ENCODE results near the gene CALCOCO1. TPM values are rescaled to one million over a fixed set of nuclear protein-coding genes. Genes with fewer than 3 reads are reported as not detected.

CALCOCO1 gene
- total and polyA plus RNA-seq, 2 of the 8 experiments (the other 6 are each of a cell fraction or from before 2014, with no cell fraction given) = 20.3 to 39.3 TPM

DNA sequence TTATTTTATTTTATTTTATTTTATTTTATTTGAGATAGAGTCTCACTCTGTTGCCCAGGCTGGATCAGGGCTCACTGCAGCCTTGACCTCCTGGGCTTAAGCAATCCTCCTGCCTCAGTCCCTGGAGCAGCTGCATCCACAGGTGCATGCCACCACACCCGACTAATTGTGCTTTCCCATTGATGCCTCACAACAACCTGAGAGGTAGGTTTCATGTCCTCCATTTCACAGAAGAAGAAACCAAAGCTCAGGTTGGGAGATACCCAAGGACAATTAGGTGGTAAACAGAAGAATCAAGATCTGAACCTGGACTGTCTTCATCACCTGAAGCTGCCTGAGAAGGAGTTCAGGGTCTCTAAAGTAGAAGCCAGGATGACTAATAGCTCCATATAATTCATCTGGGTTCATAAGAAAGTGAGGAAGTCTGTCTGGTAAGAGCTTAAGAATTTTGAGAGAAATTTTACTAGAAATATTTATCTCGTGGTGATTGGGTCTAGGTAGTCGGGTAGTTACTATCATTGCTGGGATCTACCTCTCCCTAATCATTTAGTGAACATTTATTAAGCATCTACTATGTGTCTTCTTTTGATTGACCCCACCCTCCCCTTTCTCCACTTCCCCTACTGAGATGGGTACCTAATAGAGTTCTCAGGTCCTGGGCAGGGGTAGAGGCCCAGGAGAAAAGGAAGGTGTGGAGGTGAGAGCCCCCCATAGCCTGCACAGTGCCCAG, 28.1 kb downstream of the CALCOCO1 start (continued):
- TF ChIP-seq, protein P1, sequence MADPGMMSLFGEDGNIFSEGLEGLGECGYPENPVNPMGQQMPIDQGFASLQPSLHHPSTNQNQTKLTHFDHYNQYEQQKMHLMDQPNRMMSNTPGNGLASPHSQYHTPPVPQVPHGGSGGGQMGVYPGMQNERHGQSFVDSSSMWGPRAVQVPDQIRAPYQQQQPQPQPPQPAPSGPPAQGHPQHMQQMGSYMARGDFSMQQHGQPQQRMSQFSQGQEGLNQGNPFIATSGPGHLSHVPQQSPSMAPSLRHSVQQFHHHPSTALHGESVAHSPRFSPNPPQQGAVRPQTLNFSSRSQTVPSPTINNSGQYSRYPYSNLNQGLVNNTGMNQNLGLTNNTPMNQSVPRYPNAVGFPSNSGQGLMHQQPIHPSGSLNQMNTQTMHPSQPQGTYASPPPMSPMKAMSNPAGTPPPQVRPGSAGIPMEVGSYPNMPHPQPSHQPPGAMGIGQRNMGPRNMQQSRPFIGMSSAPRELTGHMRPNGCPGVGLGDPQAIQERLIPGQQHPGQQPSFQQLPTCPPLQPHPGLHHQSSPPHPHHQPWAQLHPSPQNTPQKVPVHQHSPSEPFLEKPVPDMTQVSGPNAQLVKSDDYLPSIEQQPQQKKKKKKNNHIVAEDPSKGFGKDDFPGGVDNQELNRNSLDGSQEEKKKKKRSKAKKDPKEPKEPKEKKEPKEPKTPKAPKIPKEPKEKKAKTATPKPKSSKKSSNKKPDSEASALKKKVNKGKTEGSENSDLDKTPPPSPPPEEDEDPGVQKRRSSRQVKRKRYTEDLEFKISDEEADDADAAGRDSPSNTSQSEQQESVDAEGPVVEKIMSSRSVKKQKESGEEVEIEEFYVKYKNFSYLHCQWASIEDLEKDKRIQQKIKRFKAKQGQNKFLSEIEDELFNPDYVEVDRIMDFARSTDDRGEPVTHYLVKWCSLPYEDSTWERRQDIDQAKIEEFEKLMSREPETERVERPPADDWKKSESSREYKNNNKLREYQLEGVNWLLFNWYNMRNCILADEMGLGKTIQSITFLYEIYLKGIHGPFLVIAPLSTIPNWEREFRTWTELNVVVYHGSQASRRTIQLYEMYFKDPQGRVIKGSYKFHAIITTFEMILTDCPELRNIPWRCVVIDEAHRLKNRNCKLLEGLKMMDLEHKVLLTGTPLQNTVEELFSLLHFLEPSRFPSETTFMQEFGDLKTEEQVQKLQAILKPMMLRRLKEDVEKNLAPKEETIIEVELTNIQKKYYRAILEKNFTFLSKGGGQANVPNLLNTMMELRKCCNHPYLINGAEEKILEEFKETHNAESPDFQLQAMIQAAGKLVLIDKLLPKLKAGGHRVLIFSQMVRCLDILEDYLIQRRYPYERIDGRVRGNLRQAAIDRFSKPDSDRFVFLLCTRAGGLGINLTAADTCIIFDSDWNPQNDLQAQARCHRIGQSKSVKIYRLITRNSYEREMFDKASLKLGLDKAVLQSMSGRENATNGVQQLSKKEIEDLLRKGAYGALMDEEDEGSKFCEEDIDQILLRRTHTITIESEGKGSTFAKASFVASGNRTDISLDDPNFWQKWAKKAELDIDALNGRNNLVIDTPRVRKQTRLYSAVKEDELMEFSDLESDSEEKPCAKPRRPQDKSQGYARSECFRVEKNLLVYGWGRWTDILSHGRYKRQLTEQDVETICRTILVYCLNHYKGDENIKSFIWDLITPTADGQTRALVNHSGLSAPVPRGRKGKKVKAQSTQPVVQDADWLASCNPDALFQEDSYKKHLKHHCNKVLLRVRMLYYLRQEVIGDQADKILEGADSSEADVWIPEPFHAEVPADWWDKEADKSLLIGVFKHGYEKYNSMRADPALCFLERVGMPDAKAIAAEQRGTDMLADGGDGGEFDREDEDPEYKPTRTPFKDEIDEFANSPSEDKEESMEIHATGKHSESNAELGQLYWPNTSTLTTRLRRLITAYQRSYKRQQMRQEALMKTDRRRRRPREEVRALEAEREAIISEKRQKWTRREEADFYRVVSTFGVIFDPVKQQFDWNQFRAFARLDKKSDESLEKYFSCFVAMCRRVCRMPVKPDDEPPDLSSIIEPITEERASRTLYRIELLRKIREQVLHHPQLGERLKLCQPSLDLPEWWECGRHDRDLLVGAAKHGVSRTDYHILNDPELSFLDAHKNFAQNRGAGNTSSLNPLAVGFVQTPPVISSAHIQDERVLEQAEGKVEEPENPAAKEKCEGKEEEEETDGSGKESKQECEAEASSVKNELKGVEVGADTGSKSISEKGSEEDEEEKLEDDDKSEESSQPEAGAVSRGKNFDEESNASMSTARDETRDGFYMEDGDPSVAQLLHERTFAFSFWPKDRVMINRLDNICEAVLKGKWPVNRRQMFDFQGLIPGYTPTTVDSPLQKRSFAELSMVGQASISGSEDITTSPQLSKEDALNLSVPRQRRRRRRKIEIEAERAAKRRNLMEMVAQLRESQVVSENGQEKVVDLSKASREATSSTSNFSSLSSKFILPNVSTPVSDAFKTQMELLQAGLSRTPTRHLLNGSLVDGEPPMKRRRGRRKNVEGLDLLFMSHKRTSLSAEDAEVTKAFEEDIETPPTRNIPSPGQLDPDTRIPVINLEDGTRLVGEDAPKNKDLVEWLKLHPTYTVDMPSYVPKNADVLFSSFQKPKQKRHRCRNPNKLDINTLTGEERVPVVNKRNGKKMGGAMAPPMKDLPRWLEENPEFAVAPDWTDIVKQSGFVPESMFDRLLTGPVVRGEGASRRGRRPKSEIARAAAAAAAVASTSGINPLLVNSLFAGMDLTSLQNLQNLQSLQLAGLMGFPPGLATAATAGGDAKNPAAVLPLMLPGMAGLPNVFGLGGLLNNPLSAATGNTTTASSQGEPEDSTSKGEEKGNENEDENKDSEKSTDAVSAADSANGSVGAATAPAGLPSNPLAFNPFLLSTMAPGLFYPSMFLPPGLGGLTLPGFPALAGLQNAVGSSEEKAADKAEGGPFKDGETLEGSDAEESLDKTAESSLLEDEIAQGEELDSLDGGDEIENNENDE (IDR thresholded peaks at IDR 0.05; ENCODE audit: insufficient replicate concordance, low read length) = no peak
- no peak for TF ChIP-seq POLR2A (IDR thresholded peaks at IDR 0.05; ENCODE audit: control extremely low read depth in 1 of 2, low read depth in 2 of 2, low read length in 2 of 2)
- no peak for TF ChIP-seq BRCA1 (IDR thresholded peaks at IDR 0.05; ENCODE audit: low read depth, low read length)
- no peak for TF ChIP-seq MAX (IDR thresholded peaks at IDR 0.05)
- no peak for TF ChIP-seq EP300 (IDR thresholded peaks at IDR 0.05; ENCODE audit: borderline replicate concordance in 1 of 2, low read depth in 2 of 2, low read length in 2 of 2)
- TF ChIP-seq, protein P2, sequence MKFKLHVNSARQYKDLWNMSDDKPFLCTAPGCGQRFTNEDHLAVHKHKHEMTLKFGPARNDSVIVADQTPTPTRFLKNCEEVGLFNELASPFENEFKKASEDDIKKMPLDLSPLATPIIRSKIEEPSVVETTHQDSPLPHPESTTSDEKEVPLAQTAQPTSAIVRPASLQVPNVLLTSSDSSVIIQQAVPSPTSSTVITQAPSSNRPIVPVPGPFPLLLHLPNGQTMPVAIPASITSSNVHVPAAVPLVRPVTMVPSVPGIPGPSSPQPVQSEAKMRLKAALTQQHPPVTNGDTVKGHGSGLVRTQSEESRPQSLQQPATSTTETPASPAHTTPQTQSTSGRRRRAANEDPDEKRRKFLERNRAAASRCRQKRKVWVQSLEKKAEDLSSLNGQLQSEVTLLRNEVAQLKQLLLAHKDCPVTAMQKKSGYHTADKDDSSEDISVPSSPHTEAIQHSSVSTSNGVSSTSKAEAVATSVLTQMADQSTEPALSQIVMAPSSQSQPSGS (IDR thresholded peaks at IDR 0.05; ENCODE audit: low read length) = no peak
- no peak for TF ChIP-seq SRF (IDR thresholded peaks at IDR 0.05; ENCODE audit: low read depth, low read length)
- TF ChIP-seq SP4 (IDR thresholded peaks at IDR 0.05; ENCODE audit: low read length) = no peak
